Osteoblast (primary cell): ENCODE measurements around the gene KRTAP24-1. TPM values are rescaled to one million over a fixed set of nuclear protein-coding genes. Genes with fewer than 3 reads are reported as not detected.

ENCODE experiments used
- DNase-seq: peaks from one replicate; pipeline ENCODE4 v3.0.0; 2011; ENCODE audit warnings: low spot score, mixed read lengths; ENCODE audit not compliant: insufficient read length; ENCODE audit errors: missing footprints
- H2AFZ ChIP-seq: 2 replicates; pipeline ENCODE4 v1.6.0; 2011; ENCODE audit warnings: mild to moderate bottlenecking, low read length
- H3K27ac ChIP-seq: 2 replicates; pipeline ENCODE4 v1.5.1; 2011; ENCODE audit warnings: mild to moderate bottlenecking, low read depth, low read length, moderate library complexity
- H3K27me3 ChIP-seq: 2 replicates; pipeline ENCODE4 v1.6.0; 2012; ENCODE audit warnings: mild to moderate bottlenecking, control low read depth, inconsistent platforms, low read length, moderate library complexity; ENCODE audit not compliant: insufficient read depth
- H3K36me3 ChIP-seq: 2 replicates; pipeline ENCODE4 v1.5.1; 2011; ENCODE audit warnings: mild to moderate bottlenecking, low read length, control low read depth, moderate library complexity; ENCODE audit not compliant: insufficient read depth
- H3K4me1 ChIP-seq: 2 replicates; pipeline ENCODE4 v1.5.1; 2011; ENCODE audit warnings: mild to moderate bottlenecking, low read length, control low read depth, moderate library complexity; ENCODE audit not compliant: insufficient read depth
- H3K4me2 ChIP-seq: 2 replicates; pipeline ENCODE4 v1.6.0; 2011; ENCODE audit warnings: mild to moderate bottlenecking, low read length; ENCODE audit not compliant: insufficient read depth
- H3K4me3 ChIP-seq: fragments of 200-600 bp; sonication (generic); 3 replicates; pipeline ENCODE4 v1.5.1; 2012; ENCODE audit warnings: mild to moderate bottlenecking, low read length, inconsistent platforms; ENCODE audit not compliant: insufficient read depth
- H3K79me2 ChIP-seq: 2 replicates; pipeline ENCODE4 v1.6.0; 2012; ENCODE audit warnings: mild to moderate bottlenecking, low read length, control low read depth, inconsistent platforms; ENCODE audit not compliant: insufficient read depth
- H3K9me3 ChIP-seq: 2 replicates; pipeline ENCODE4 v1.5.1; 2011; ENCODE audit warnings: low read depth, low read length, control low read depth
- H4K20me1 ChIP-seq: 2 replicates; pipeline ENCODE4 v1.6.0; 2012; ENCODE audit warnings: mild to moderate bottlenecking, low read length, control low read depth; ENCODE audit not compliant: insufficient read depth
- CTCF ChIP-seq: IDR thresholded peaks from 2 replicates; pipeline ENCODE4 v1.5.1; 2011; ENCODE audit warnings: mild to moderate bottlenecking, low read depth, low read length, moderate library complexity; ENCODE audit errors: extremely low read depth
- total RNA-seq: library from RNA; depleted of rRNA; stranded (reverse); fragments of >200 nt; gene quantifications from 2 replicates; pipeline ENCODE4 v1.2.3, GENCODE V29; 2012

The KRTAP24-1 gene
- total RNA-seq, 1 donor: not detected

- DNase-seq: no peak
- no peak for TF ChIP-seq CTCF
- H3K27ac ChIP-seq: no peak overlapping the region
- no peak overlapping the region for H3K4me2 ChIP-seq
- no peaks in the 10 kb centered on the region for H3K36me3 ChIP-seq
- H3K4me3 ChIP-seq: no peak overlapping the region
- no peaks in the 10 kb centered on the region for H3K9me3 ChIP-seq
- no peak overlapping the region for H2AFZ ChIP-seq
- H3K4me1 ChIP-seq: peaks cover under 1% of the 10 kb centered on the region
- H3K79me2 ChIP-seq: no peaks in the 10 kb centered on the region
- H4K20me1 ChIP-seq: no peaks in the 10 kb centered on the region
- no peaks in the 10 kb centered on the region for H3K27me3 ChIP-seq
Observed at GRCh38 chr21:30233228-30234020, 49.3 kb downstream of the KRTAP24-1 start.

- no peak for TF ChIP-seq CTCF
- no peaks in the 10 kb centered on the region for H3K9me3 ChIP-seq
- H3K4me1 ChIP-seq: peaks cover 8% of the 10 kb centered on the region
- H4K20me1 ChIP-seq: no peaks in the 10 kb centered on the region
- no peak overlapping the region for H3K4me3 ChIP-seq
- DNase-seq: no peak
- H3K79me2 ChIP-seq: no peaks in the 10 kb centered on the region
- no peaks in the 10 kb centered on the region for H3K36me3 ChIP-seq
- no peak overlapping the region for H2AFZ ChIP-seq
- no peak overlapping the region for H3K27ac ChIP-seq
- no peaks in the 10 kb centered on the region for H3K27me3 ChIP-seq
- no peak overlapping the region for H3K4me2 ChIP-seq
Observed at GRCh38 chr21:30232011-30232410, 50.7 kb downstream of the KRTAP24-1 start.

Other genes with a start within 250 kb of the KRTAP24-1 start
- gene CLDN17, start 116.1 kb downstream of the KRTAP24-1 start, total RNA-seq: not detected in 2 replicates
- not detected in 2 replicates for gene CLDN8, start 66.9 kb downstream of the KRTAP24-1 start, total RNA-seq
- not detected in 2 replicates for gene KRTAP25-1, start 6.6 kb upstream of the KRTAP24-1 start, total RNA-seq
- not detected in 2 replicates for gene KRTAP26-1, start 37.4 kb upstream of the KRTAP24-1 start, total RNA-seq
- gene KRTAP27-1, start 54.7 kb upstream of the KRTAP24-1 start, total RNA-seq: not detected in 2 replicates
- gene KRTAP23-1, start 65.7 kb upstream of the KRTAP24-1 start, total RNA-seq: not detected in 2 replicates
- gene KRTAP13-2, start 89.3 kb upstream of the KRTAP24-1 start, total RNA-seq: not detected in 2 replicates
- not detected in 2 replicates for gene KRTAP13-1, start 113.1 kb upstream of the KRTAP24-1 start, total RNA-seq
- not detected in 2 replicates for gene KRTAP13-3, start 143.0 kb upstream of the KRTAP24-1 start, total RNA-seq
- not detected in 2 replicates for gene KRTAP13-4, start 147.3 kb upstream of the KRTAP24-1 start, total RNA-seq
- not detected in 2 replicates for gene KRTAP15-1, start 157.3 kb upstream of the KRTAP24-1 start, total RNA-seq
- gene KRTAP19-1, start 197.4 kb upstream of the KRTAP24-1 start, total RNA-seq: not detected in 2 replicates
- not detected in 2 replicates for gene KRTAP19-2, start 204.5 kb upstream of the KRTAP24-1 start, total RNA-seq
- not detected in 2 replicates for gene KRTAP19-3, start 209.1 kb upstream of the KRTAP24-1 start, total RNA-seq
- gene KRTAP19-4, start 214.2 kb upstream of the KRTAP24-1 start, total RNA-seq: not detected in 2 replicates
- gene KRTAP19-5, start 219.2 kb upstream of the KRTAP24-1 start, total RNA-seq: not detected in 2 replicates